G401 (cell line): ENCODE measurements around the gene GAA. TPM values are rescaled to one million over a fixed set of nuclear protein-coding genes. Genes with fewer than 3 reads are reported as not detected.

Source experiments
- DNase-seq: peaks from one replicate; pipeline ENCODE4 v3.0.0-alpha.2; 2015; ENCODE audit warnings: low spot score
- in situ Hi-C: cut with HindIII; loops from 2 replicates; pipeline ENCODE4 v1.10.0; 2016; ENCODE audit warnings: low sequenced_read_pairs, mixed read lengths
- total RNA-seq: library from RNA; depleted of rRNA; stranded (reverse); fragments of >200 nt; shearing (Covaris generic); gene quantifications from 2 replicates; pipeline ENCODE4 v1.2.3, GENCODE V29; 2014; rRNA removed

Gene GAA
- total RNA-seq, 1 experiment from 2014 or later: 41.7 TPM

GRCh38 chr17:80164185-80164584 lies 62.8 kb downstream of the GAA start:
- in situ Hi-C loops: no loop called here
- no peak for DNase-seq

- no peak for DNase-seq
- in situ Hi-C loops: no loop called here
These were observed 65.1 kb downstream of the GAA start for GRCh38 chr17:80166446-80166845.

DNA sequence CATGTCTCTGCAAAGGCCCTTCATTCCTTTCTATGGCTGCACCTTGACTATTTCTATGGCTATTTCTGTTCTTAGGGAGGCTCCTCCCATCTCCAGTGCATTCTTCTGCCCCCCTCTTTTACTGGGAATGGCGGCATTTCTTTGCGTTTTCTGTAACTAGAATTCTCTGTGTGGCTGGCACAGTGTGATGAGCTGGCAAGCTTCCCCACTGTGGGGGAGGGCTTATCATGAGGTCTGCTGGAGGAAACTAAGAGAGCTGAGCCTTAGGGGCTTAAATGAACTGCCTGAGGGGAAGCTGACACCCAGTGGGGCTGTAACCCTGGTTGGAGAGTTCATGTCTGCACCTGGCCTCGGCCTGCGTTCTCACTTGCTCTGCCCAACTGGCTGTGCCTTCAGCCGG lies 67.0 kb downstream of the GAA start:
- no peak for DNase-seq
- in situ Hi-C loops: no loop called here

DNA sequence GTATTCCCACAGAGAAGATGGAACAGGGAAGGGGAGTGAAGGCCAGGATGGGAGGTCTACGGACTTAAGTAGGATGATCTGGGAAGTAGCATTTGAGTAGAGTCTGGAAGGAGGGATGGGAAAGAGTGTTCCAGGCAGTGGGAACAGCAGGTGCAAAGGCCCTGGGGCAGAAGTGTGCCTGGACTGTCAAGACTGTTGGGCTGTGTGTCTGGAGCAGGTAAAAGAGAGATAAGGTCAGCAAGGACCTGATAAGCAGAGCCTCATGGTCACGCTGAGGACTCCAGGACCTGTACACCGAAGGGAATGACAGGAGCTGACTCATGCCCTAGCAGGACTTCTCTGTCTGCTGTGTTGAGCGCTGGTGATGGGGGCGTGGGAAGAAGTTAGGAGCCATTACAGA lies 67.7 kb downstream of the GAA start:
- in situ Hi-C loops: no loop called here

More for the DNA sequence above, 67.7 kb downstream of the GAA start:
- DNase-seq: no peak

Other genes starting within 250 kb of the GAA start
- 9.6 and 21.7 TPM in 2 replicates for gene TBC1D16, start 65.7 kb upstream of the GAA start, total RNA-seq
- 13.7 and 14.4 TPM in 2 replicates for gene CCDC40, start 64.9 kb upstream of the GAA start, total RNA-seq
- gene EIF4A3, start 45.5 kb downstream of the GAA start, total RNA-seq: 239 and 247 TPM in 2 replicates
- 0.44 TPM in 1 of 2 replicates, not detected in the other for gene CARD14, start 68.4 kb downstream of the GAA start, total RNA-seq
- 19.8 and 31.7 TPM in 2 replicates for gene SGSH, start 118.8 kb downstream of the GAA start, total RNA-seq
- 16.7 and 19.0 TPM in 2 replicates for gene SLC26A11, start 118.8 kb downstream of the GAA start, total RNA-seq
- 12.9 and 15.2 TPM in 2 replicates for gene RNF213, start 159.3 kb downstream of the GAA start, total RNA-seq